ELF-1 (cell line): ENCODE measurements around the gene PDLIM7.

Source experiments
- DNase-seq: peaks from one replicate; pipeline ENCODE4 v3.0.0-alpha.2; 2016; ENCODE audit warnings: low read depth, low spot score

The PDLIM7 gene

GRCh38 chr5:177445917-177446199 lies 51.5 kb downstream of the PDLIM7 start:
- DNase-seq, result no peak

- no peak for DNase-seq
Observed at GRCh38 chr5:177445052-177445916, 52.1 kb downstream of the PDLIM7 start.

GRCh38 chr5:177444106-177445051 lies 53.0 kb downstream of the PDLIM7 start:
- no peak for DNase-seq

- no peak for DNase-seq
Observed at GRCh38 chr5:177443144-177443983, 54.0 kb downstream of the PDLIM7 start.

GRCh38 chr5:177442066-177442826 lies 55.2 kb downstream of the PDLIM7 start:
- DNase-seq, result no peak

GRCh38 chr5:177440990-177441780 lies 56.2 kb downstream of the PDLIM7 start:
- DNase-seq, result no peak

GRCh38 chr5:177440211-177440989 lies 57.0 kb downstream of the PDLIM7 start:
- DNase-seq, result no peak

GRCh38 chr5:177439518-177440053 lies 57.8 kb downstream of the PDLIM7 start:
- DNase-seq, result no peak

GRCh38 chr5:177438468-177438867 lies 58.9 kb downstream of the PDLIM7 start:
- DNase-seq, result no peak

- no peak for DNase-seq
Observed at GRCh38 chr5:177437623-177438022, 59.8 kb downstream of the PDLIM7 start.

- no peak for DNase-seq
Observed at GRCh38 chr5:177435847-177436536, 61.4 kb downstream of the PDLIM7 start.

GRCh38 chr5:177434942-177435738 lies 62.3 kb downstream of the PDLIM7 start:
- no peak for DNase-seq

- DNase-seq, result no peak
Observed at GRCh38 chr5:177434437-177434836, 63.0 kb downstream of the PDLIM7 start.

GRCh38 chr5:177433658-177434217 lies 63.7 kb downstream of the PDLIM7 start:
- no peak for DNase-seq
